Activated CD4-positive, alpha-beta T cell treated with anti-CD3 and anti-CD28 coated beads, Interleukin-10, Interleukin-2, amounts not matched to agents 100 ng/mL and 50 ng/mL, durations not matched to agents 16 hours and 8 hours (primary cell): ENCODE results near the gene NRXN2.
"Not testable (repeated sequence)": the region's sequence is repeated elsewhere in the genome, so short reads cannot be mapped to it uniquely, and the experiment has no call there.

Experiments used
- DNase-seq: peaks from one replicate; pipeline ENCODE4 v3.0.0-alpha.2; 2020

Gene NRXN2

GRCh38 chr11:64601605-64602465 lies 121.2 kb downstream of the NRXN2 start:
- no peak for DNase-seq

GRCh38 chr11:64600281-64600992 lies 122.6 kb downstream of the NRXN2 start:
- DNase-seq: no peak

GRCh38 chr11:64599698-64600211 lies 123.2 kb downstream of the NRXN2 start:
- no peak for DNase-seq

- DNase-seq: no peak
Measured at GRCh38 chr11:64598797-64599697, 124.0 kb downstream of the NRXN2 start.

- no peak for DNase-seq
Measured at GRCh38 chr11:64598106-64598796, 124.7 kb downstream of the NRXN2 start.

- DNase-seq: no peak
Measured at GRCh38 chr11:64597671-64598101, 125.3 kb downstream of the NRXN2 start.

- DNase-seq: not testable (repeated sequence)
Measured at GRCh38 chr11:64595922-64596321, 127.1 kb downstream of the NRXN2 start.

- DNase-seq: no peak
Measured at GRCh38 chr11:64594159-64594939, 128.6 kb downstream of the NRXN2 start.

- no peak for DNase-seq
Measured at GRCh38 chr11:64593156-64594105, 129.6 kb downstream of the NRXN2 start.

- no peak for DNase-seq
Measured at GRCh38 chr11:64592656-64593055, 130.3 kb downstream of the NRXN2 start.

GRCh38 chr11:64592234-64592615 lies 130.8 kb downstream of the NRXN2 start:
- no peak for DNase-seq

GRCh38 chr11:64591257-64592233 lies 131.5 kb downstream of the NRXN2 start:
- no peak for DNase-seq

GRCh38 chr11:64590763-64591221 lies 132.2 kb downstream of the NRXN2 start, which contains the start of gene SLC22A12:
Gene SLC22A12 (plus strand): TSS chr11:64591220. CDS start chr11:64591557, 337 bp downstream.
- DNase-seq: no peak

GRCh38 chr11:64588701-64589100 lies 134.3 kb downstream of the NRXN2 start:
- no peak for DNase-seq

GRCh38 chr11:64586366-64586765 lies 136.6 kb downstream of the NRXN2 start:
- DNase-seq: no peak

GRCh38 chr11:64585150-64585549 lies 137.8 kb downstream of the NRXN2 start:
- DNase-seq: no peak

- no peak for DNase-seq
Measured at GRCh38 chr11:64583296-64584262, 139.4 kb downstream of the NRXN2 start.
